ENCODE data around the gene FAM167B. TPM values are rescaled to one million over a fixed set of nuclear protein-coding genes. Genes with fewer than 3 reads are reported as not detected.

Gene FAM167B
- total and polyA plus RNA-seq, 8 donors = 3.7 to 16.8 (median 4.8) TPM

GRCh38 chr1:32242341-32242851, 4.6 kb upstream of the FAM167B start:
- Histone ChIP-seq H3K27me3 (peaks cover 0 to 22% of the 10 kb centered on the region in 2 donors), H3K4me1 (peaks cover 13 to 42% of the 10 kb centered on the region in 2 donors), H3K9me3 (no peaks in the 10 kb centered on the region), H3K27ac (peak overlapping the region in 1 of 2 donors; percentile 37), H3K4me3 (peak overlapping the region in 1 of 2 donors; percentile 11), H3K36me3 (no peaks in the 10 kb centered on the region)
- DNase-seq = peak in 1 of 4 donors; percentile 67
- no peak for ATAC-seq
- TF ChIP-seq CTCF (IDR thresholded peaks at IDR 0.05) = no peak
- intact Hi-C loops (cut with DNase I) = no loop called here

DNA sequence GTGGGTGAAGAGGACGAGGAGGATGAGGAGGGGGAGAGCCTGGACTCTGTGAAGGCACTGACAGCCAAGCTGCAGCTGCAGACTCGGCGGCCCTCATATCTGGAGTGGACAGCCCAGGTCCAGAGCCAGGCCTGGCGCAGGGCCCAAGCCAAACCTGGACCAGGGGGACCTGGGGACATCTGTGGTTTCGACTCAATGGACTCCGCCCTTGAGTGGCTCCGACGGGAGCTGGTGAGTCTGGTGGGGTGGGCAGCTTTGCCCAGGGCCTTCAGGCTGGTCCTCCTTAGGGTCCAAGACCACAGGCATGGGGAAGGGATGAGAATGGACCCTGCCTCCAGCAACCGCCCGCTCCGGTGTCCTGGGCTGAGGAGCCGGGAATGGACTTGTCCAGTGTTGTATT, 430 bp downstream of the FAM167B start:
- no peaks in the 10 kb centered on the region for H3K9me3 ChIP-seq
- no peak for DNase-seq
- TF ChIP-seq CTCF (IDR thresholded peaks at IDR 0.05) = no peak
- peaks cover 10 to 64% of the 10 kb centered on the region in 2 donors for H3K4me1 ChIP-seq
- no peak for ATAC-seq
- intact Hi-C loops (cut with DNase I) = no loop called here
- H3K36me3 ChIP-seq = no peaks in the 10 kb centered on the region
- no peaks in the 10 kb centered on the region for H3K27me3 ChIP-seq
- H3K27ac ChIP-seq = peak overlapping the region; percentile 59 to 75
- peak overlapping the region in 1 of 2 donors; percentile 28 for H3K4me3 ChIP-seq

DNA sequence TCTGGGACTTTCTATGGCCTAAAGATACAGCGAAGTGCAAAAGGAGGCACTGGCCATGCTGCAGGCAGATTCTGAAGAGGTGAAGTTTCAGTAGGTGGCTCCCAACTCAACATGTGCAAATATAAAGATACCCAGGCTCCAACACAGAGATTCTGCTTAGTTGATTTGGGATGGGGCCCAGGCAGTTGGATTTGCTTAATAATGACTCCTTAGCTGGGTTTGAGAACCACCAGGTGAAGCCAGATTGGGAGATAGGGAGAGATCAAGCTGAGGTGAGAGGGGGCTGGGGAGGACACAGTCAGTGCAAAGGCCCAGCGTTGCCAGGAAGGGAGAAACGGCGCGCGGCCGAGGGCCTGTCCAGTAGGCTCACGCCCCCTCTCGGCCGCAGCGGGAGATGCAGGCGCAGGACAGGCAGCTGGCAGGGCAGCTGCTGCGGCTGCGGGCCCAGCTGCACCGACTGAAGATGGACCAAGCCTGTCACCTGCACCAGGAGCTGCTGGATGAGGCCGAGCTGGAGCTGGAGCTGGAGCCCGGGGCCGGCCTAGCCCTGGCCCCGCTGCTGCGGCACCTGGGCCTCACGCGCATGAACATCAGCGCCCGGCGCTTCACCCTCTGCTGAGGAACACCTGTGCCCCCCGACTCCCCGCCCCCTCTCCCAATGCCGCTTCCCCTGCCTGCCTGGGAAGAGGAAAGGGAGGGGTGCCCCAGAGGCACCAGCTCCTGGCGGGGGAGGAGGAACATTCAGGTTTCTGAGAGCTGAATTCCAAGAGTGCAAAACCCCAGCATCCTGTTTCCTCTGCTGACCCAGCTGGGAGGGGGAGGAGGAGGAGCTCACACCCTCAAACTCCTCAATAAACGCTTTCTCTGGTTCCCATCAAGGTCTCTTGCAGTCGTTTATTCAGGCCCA, 1.2 kb downstream of the FAM167B start:
- peak in 3 of 4 donors; percentile 68 to 97 (median 86) for DNase-seq

GRCh38 chr1:32249831-32250525, 3.0 kb downstream of the FAM167B start:
- ATAC-seq (peak; percentile 37), DNase-seq (peak in 2 of 4 donors; percentile 53 to 58)
- intact Hi-C loops (cut with DNase I) = no loop called here
- Histone ChIP-seq H3K36me3 (no peaks in the 10 kb centered on the region), H3K27me3 (no peaks in the 10 kb centered on the region), H3K4me1 (peaks cover 7 to 64% of the 10 kb centered on the region in 2 donors), H3K9me3 (no peaks in the 10 kb centered on the region), H3K4me3 (no peak overlapping the region), H3K27ac (peak overlapping the region; percentile 73 to 75)
- TF ChIP-seq CTCF (IDR thresholded peaks at IDR 0.05) = no peak

More for the DNA sequence above, 1.2 kb downstream of the FAM167B start:
- H3K27ac ChIP-seq = peak overlapping the region; percentile 59 to 75
- TF ChIP-seq CTCF (IDR thresholded peaks at IDR 0.05) = peak; percentile 78 to 94
- no peaks in the 10 kb centered on the region for H3K36me3 ChIP-seq
- peak; percentile 92 for ATAC-seq
- no peaks in the 10 kb centered on the region for H3K9me3 ChIP-seq
- H3K4me1 ChIP-seq = peaks cover 7 to 64% of the 10 kb centered on the region in 2 donors
- H3K4me3 ChIP-seq = peak overlapping the region in 1 of 2 donors; percentile 28
- intact Hi-C loops (cut with DNase I) = no loop called here
- no peaks in the 10 kb centered on the region for H3K27me3 ChIP-seq

Data from left lung (tissue), 10 donors.